Mesendoderm (in vitro differentiated cells): ENCODE measurements around the gene SEMA7A.
A peak's percentile ranks its signal among the peaks of the same experiment; 100 is the strongest.

Experiments
- DNase-seq: peaks from one replicate; pipeline ENCODE4 v3.0.0; 2013
- H2AK5ac ChIP-seq: 2 replicates; pipeline ENCODE4 v1.6.1; 2013; ENCODE audit warnings: low read length, inconsistent platforms
- H2BK120ac ChIP-seq: 2 replicates; pipeline ENCODE4 v1.6.1; 2013; ENCODE audit warnings: low read depth, mild to moderate bottlenecking, low read length, moderate library complexity, mixed read lengths
- H2BK15ac ChIP-seq: replicated peaks from 2 replicates; pipeline ENCODE4 v1.6.1; 2013; ENCODE audit warnings: low read depth, mild to moderate bottlenecking, moderate library complexity
- H2BK5ac ChIP-seq: 2 replicates; pipeline ENCODE4 v1.6.1; 2013; ENCODE audit warnings: low read length, inconsistent platforms
- H3K18ac ChIP-seq: 2 replicates; pipeline ENCODE4 v1.6.1; 2013; ENCODE audit warnings: mild to moderate bottlenecking, low read length, mixed read lengths
- H3K23ac ChIP-seq: one replicate; pipeline ENCODE4 v1.6.1; 2013; ENCODE audit warnings: low read length
- H3K27ac ChIP-seq: 2 replicates; pipeline ENCODE4 v1.5.1; 2013; ENCODE audit warnings: low read depth, mild to moderate bottlenecking, inconsistent platforms, low read length, moderate library complexity
- H3K27me3 ChIP-seq: 2 replicates; pipeline ENCODE4 v1.6.1; 2013; ENCODE audit warnings: low read length, control low read depth, mild to moderate bottlenecking, inconsistent platforms; ENCODE audit not compliant: insufficient read depth, poor library complexity
- H3K36me3 ChIP-seq: 2 replicates; pipeline ENCODE4 v1.6.1; 2013; ENCODE audit warnings: low read length, inconsistent platforms; ENCODE audit not compliant: control insufficient read depth, insufficient read depth
- H3K4ac ChIP-seq: one replicate; pipeline ENCODE4 v1.6.1; 2013; ENCODE audit warnings: low read depth, mild to moderate bottlenecking, low read length, moderate library complexity
- H3K4me1 ChIP-seq: 2 replicates; pipeline ENCODE4 v1.6.1; 2013; ENCODE audit warnings: low read depth, low read length, inconsistent platforms; ENCODE audit not compliant: control insufficient read depth
- H3K4me2 ChIP-seq: 2 replicates; pipeline ENCODE4 v1.6.1; 2013; ENCODE audit warnings: low read length
- H3K4me3 ChIP-seq: 2 replicates; pipeline ENCODE4 v1.5.1; 2013; ENCODE audit warnings: mild to moderate bottlenecking, low read length
- H3K56ac ChIP-seq: one replicate; pipeline ENCODE4 v1.6.1; 2013; ENCODE audit warnings: low read length
- H3K79me1 ChIP-seq: 2 replicates; pipeline ENCODE4 v1.6.1; 2013; ENCODE audit warnings: low read length, inconsistent platforms
- H3K79me2 ChIP-seq: 2 replicates; pipeline ENCODE4 v1.6.1; 2013; ENCODE audit warnings: mild to moderate bottlenecking, low read length; ENCODE audit not compliant: control insufficient read depth, insufficient read depth
- H3K9ac ChIP-seq: 2 replicates; pipeline ENCODE4 v1.6.1; 2013; ENCODE audit warnings: low read length, inconsistent platforms
- H4K5ac ChIP-seq: one replicate; pipeline ENCODE4 v1.6.1; 2013; ENCODE audit warnings: low read length
- H4K8ac ChIP-seq: one replicate; pipeline ENCODE4 v1.6.1; 2013; ENCODE audit warnings: low read depth, mild to moderate bottlenecking, control low read depth, low read length, moderate library complexity
- WGBS: extraction: QIAGEN DNeasy Blood & Tissue Kit; methylation state at CpG from one replicate; pipeline ENCODE4 v1.1.7; 2013; ENCODE audit warnings: low lambda C conversion rate, missing lambda C conversion rate; ENCODE audit not compliant: insufficient coverage; ENCODE audit errors: extremely low coverage; 5-methylcytosine and 5-hydroxymethylcytosine counted together

Gene SEMA7A

GRCh38 chr15:74376226-74376625 is 57.5 kb downstream of the SEMA7A start:
- H4K5ac ChIP-seq, result no peak overlapping the region
- no peak overlapping the region for H3K27ac ChIP-seq
- H3K9ac ChIP-seq, result no peak overlapping the region
- H3K23ac ChIP-seq, result no peak overlapping the region
- H3K79me1 ChIP-seq, result no peaks in the 10 kb centered on the region
- no peak overlapping the region for H2BK120ac ChIP-seq
- no peaks in the 10 kb centered on the region for H3K4me1 ChIP-seq
- H3K4me2 ChIP-seq, result no peak overlapping the region
- no peak for DNase-seq
- H4K8ac ChIP-seq, result no peak overlapping the region
- no peak overlapping the region for H3K4ac ChIP-seq
- H3K79me2 ChIP-seq, result no peaks in the 10 kb centered on the region
- H2BK5ac ChIP-seq, result no peak overlapping the region
- H2BK15ac ChIP-seq, result no peak overlapping the region
- no peaks in the 10 kb centered on the region for H3K27me3 ChIP-seq
- no CpG with 5 or more reads among the region's 1 CpG for WGBS
- no peak overlapping the region for H3K18ac ChIP-seq
- no peak overlapping the region for H3K4me3 ChIP-seq
- no peak overlapping the region for H2AK5ac ChIP-seq
- no peaks in the 10 kb centered on the region for H3K36me3 ChIP-seq
- no peak overlapping the region for H3K56ac ChIP-seq

- no peaks in the 10 kb centered on the region for H3K79me1 ChIP-seq
- peak; percentile 89 for DNase-seq
- H3K56ac ChIP-seq, result no peak overlapping the region
- H2BK120ac ChIP-seq, result no peak overlapping the region
- H3K36me3 ChIP-seq, result no peaks in the 10 kb centered on the region
- no peak overlapping the region for H3K23ac ChIP-seq
- H3K4me3 ChIP-seq, result no peak overlapping the region
- WGBS, result no CpG with 5 or more reads among the region's 9 CpGs
- H3K79me2 ChIP-seq, result no peaks in the 10 kb centered on the region
- H2BK15ac ChIP-seq, result no peak overlapping the region
- H4K5ac ChIP-seq, result no peak overlapping the region
- H3K9ac ChIP-seq, result no peak overlapping the region
- no peak overlapping the region for H3K27ac ChIP-seq
- H3K4me1 ChIP-seq, result no peaks in the 10 kb centered on the region
- no peak overlapping the region for H2AK5ac ChIP-seq
- no peaks in the 10 kb centered on the region for H3K27me3 ChIP-seq
- no peak overlapping the region for H4K8ac ChIP-seq
- H3K4me2 ChIP-seq, result no peak overlapping the region
- no peak overlapping the region for H3K18ac ChIP-seq
- H3K4ac ChIP-seq, result no peak overlapping the region
- no peak overlapping the region for H2BK5ac ChIP-seq
Observed at GRCh38 chr15:74375303-74375693, 58.5 kb downstream of the SEMA7A start.

GRCh38 chr15:74374648-74375302 is 59.0 kb downstream of the SEMA7A start:
- H4K5ac ChIP-seq, result no peak overlapping the region
- no peak overlapping the region for H3K27ac ChIP-seq
- no peak overlapping the region for H4K8ac ChIP-seq
- H2BK15ac ChIP-seq, result no peak overlapping the region
- no peak overlapping the region for H2AK5ac ChIP-seq
- no peak overlapping the region for H3K4ac ChIP-seq
- no peak overlapping the region for H3K4me3 ChIP-seq
- H3K4me1 ChIP-seq, result no peaks in the 10 kb centered on the region
- DNase-seq, result no peak
- no peak overlapping the region for H3K18ac ChIP-seq
- no CpG with 5 or more reads among the region's 11 CpGs for WGBS
- H3K27me3 ChIP-seq, result no peaks in the 10 kb centered on the region
- no peaks in the 10 kb centered on the region for H3K79me2 ChIP-seq
- H3K23ac ChIP-seq, result no peak overlapping the region
- H3K36me3 ChIP-seq, result no peaks in the 10 kb centered on the region
- peak overlapping the region; percentile 93 for H3K4me2 ChIP-seq
- H2BK5ac ChIP-seq, result no peak overlapping the region
- H3K79me1 ChIP-seq, result no peaks in the 10 kb centered on the region
- peak overlapping the region; percentile 33 for H3K9ac ChIP-seq
- no peak overlapping the region for H2BK120ac ChIP-seq
- H3K56ac ChIP-seq, result peak overlapping the region; percentile 76

- Histone ChIP-seq H4K5ac (no peak overlapping the region), H2BK120ac (no peak overlapping the region), H4K8ac (no peak overlapping the region), H3K36me3 (no peaks in the 10 kb centered on the region), H3K18ac (no peak overlapping the region), H2BK5ac (no peak overlapping the region), H3K4me2 (peak overlapping the region; percentile 93), H3K23ac (no peak overlapping the region), H3K56ac (peak overlapping the region; percentile 84), H3K4ac (no peak overlapping the region), H3K4me1 (no peaks in the 10 kb centered on the region), H3K79me1 (no peaks in the 10 kb centered on the region), H3K4me3 (peak overlapping the region; percentile 1), H3K9ac (peak overlapping the region; percentile 74), H2BK15ac (no peak overlapping the region), H2AK5ac (no peak overlapping the region), H3K27ac (no peak overlapping the region), H3K27me3 (no peaks in the 10 kb centered on the region), H3K79me2 (no peaks in the 10 kb centered on the region)
- DNase-seq, result peak; percentile 96
- WGBS, result no CpG with 5 or more reads among the region's 62 CpGs
Observed at GRCh38 chr15:74373731-74374647, 59.8 kb downstream of the SEMA7A start.

GRCh38 chr15:74373056-74373650 is 60.6 kb downstream of the SEMA7A start:
- H3K4ac ChIP-seq, result no peak overlapping the region
- no peaks in the 10 kb centered on the region for H3K79me2 ChIP-seq
- no peak overlapping the region for H2BK120ac ChIP-seq
- no CpG with 5 or more reads among the region's 13 CpGs for WGBS
- peak overlapping the region; percentile 81 for H3K56ac ChIP-seq
- no peak overlapping the region for H2AK5ac ChIP-seq
- no peaks in the 10 kb centered on the region for H3K36me3 ChIP-seq
- no peak for DNase-seq
- H3K23ac ChIP-seq, result no peak overlapping the region
- H3K4me2 ChIP-seq, result no peak overlapping the region
- no peak overlapping the region for H4K8ac ChIP-seq
- H3K27me3 ChIP-seq, result no peaks in the 10 kb centered on the region
- no peak overlapping the region for H2BK5ac ChIP-seq
- peak overlapping the region; percentile 39 for H3K9ac ChIP-seq
- no peak overlapping the region for H4K5ac ChIP-seq
- no peak overlapping the region for H3K27ac ChIP-seq
- H3K79me1 ChIP-seq, result no peaks in the 10 kb centered on the region
- H2BK15ac ChIP-seq, result no peak overlapping the region
- H3K18ac ChIP-seq, result no peak overlapping the region
- H3K4me1 ChIP-seq, result no peaks in the 10 kb centered on the region
- no peak overlapping the region for H3K4me3 ChIP-seq
